HG03457 (cell line): ENCODE results near the gene WIPF3.

Source experiments
- ATAC-seq: cut with Tn5 transposase; IDR thresholded peaks from one replicate; pipeline ENCODE4 v1.9.1; 2021; ENCODE audit warnings: moderate number of reproducible peaks; ENCODE audit not compliant: unreplicated experiment

Gene WIPF3

GRCh38 chr7:29806208-29806994 lies at the start of gene WIPF3:
WIPF3 (plus strand) TSS chr7:29806508; CDS start chr7:29834725, 28,217 bp downstream.
- no peak for ATAC-seq

GRCh38 chr7:29763266-29763665 lies 43.0 kb upstream of the WIPF3 start:
- ATAC-seq, result no peak

- no peak for ATAC-seq
Measured at GRCh38 chr7:29764227-29764626, 42.1 kb upstream of the WIPF3 start.

GRCh38 chr7:29765490-29765889 lies 40.8 kb upstream of the WIPF3 start:
- no peak for ATAC-seq

- no peak for ATAC-seq
Measured at GRCh38 chr7:29770371-29770770, 35.9 kb upstream of the WIPF3 start.

GRCh38 chr7:29771081-29771816 lies 35.1 kb upstream of the WIPF3 start:
- ATAC-seq, result no peak

- ATAC-seq, result no peak
Measured at GRCh38 chr7:29779017-29779416, 27.3 kb upstream of the WIPF3 start.

- ATAC-seq, result no peak
Measured at GRCh38 chr7:29780346-29780745, 26.0 kb upstream of the WIPF3 start.

GRCh38 chr7:29783671-29784070 lies 22.6 kb upstream of the WIPF3 start:
- ATAC-seq, result no peak

GRCh38 chr7:29793507-29793906 lies 12.8 kb upstream of the WIPF3 start:
- ATAC-seq, result no peak

- no peak for ATAC-seq
Measured at GRCh38 chr7:29794959-29795629, 11.2 kb upstream of the WIPF3 start.

- no peak for ATAC-seq
Measured at GRCh38 chr7:29795696-29796580, 10.4 kb upstream of the WIPF3 start.

GRCh38 chr7:29797112-29797944 lies 9.0 kb upstream of the WIPF3 start:
- no peak for ATAC-seq

- ATAC-seq, result no peak
Measured at GRCh38 chr7:29798422-29798821, 7.9 kb upstream of the WIPF3 start.

GRCh38 chr7:29801929-29802328 lies 4.4 kb upstream of the WIPF3 start:
- ATAC-seq, result no peak

GRCh38 chr7:29805031-29805430 lies 1.3 kb upstream of the WIPF3 start:
- no peak for ATAC-seq

- ATAC-seq, result no peak
Measured at GRCh38 chr7:29805886-29806207, 461 bp upstream of the WIPF3 start.

- ATAC-seq, result no peak
Measured at GRCh38 chr7:29806995-29807841, 910 bp downstream of the WIPF3 start.
